Cardiac muscle cell (in vitro differentiated cells and primary cell): ENCODE measurements around the gene CASKIN1. TPM values are rescaled to one million over a fixed set of nuclear protein-coding genes. Genes with fewer than 3 reads are reported as not detected.

ENCODE experiments used
- DNase-seq, 2 donors: peaks; one replicate each; pipeline versions ENCODE4 v3.0.0 to v3.0.0-alpha.2; 2010 to 2017; ENCODE audit warnings: low read depth in 1 of 2, low spot score in 1 of 2
- H3K27ac ChIP-seq: fragments of 200-600 bp; sonication (generic); 2 replicates; pipeline ENCODE4 v1.5.1; 2016
- H3K27me3 ChIP-seq: fragments of 200-600 bp; sonication (generic); 2 replicates; pipeline ENCODE4 v1.6.0; 2016; ENCODE audit warnings: control low read depth
- H3K36me3 ChIP-seq: fragments of 200-600 bp; sonication (generic); 2 replicates; pipeline ENCODE4 v1.5.1; 2016; ENCODE audit warnings: control low read depth
- H3K4me1 ChIP-seq: fragments of 200-600 bp; sonication (generic); 2 replicates; pipeline ENCODE4 v1.8.1; 2017; ENCODE audit warnings: low read depth, mild to moderate bottlenecking, mixed run types
- H3K4me3 ChIP-seq: fragments of 200-600 bp; sonication (generic); 2 replicates; pipeline ENCODE4 v1.5.1; 2016; ENCODE audit warnings: mild to moderate bottlenecking
- H3K9me3 ChIP-seq: fragments of 200-600 bp; sonication (generic); 2 replicates; pipeline ENCODE4 v1.5.1; 2017; ENCODE audit warnings: low read depth, mild to moderate bottlenecking, control low read depth
- polyA plus RNA-seq: library from polyadenylated mRNA; unstranded; fragments of >200 nt; fragmentation: Nextera tagmentation; extraction: Ambion mirVana; gene quantifications from 2 replicates; pipeline ENCODE4 v1.2.1, GENCODE V29; 2016
- total RNA-seq: library from RNA; depleted of rRNA; stranded (reverse); fragments of >200 nt; gene quantifications from 2 replicates; pipeline ENCODE4 v1.2.3, GENCODE V29; 2016
- TF ChIP-seq, protein P1 (sequence below): IDR thresholded peaks from 2 replicates; pipeline ENCODE4 v1.5.1; 2012; ENCODE audit warnings: low read depth, mild to moderate bottlenecking, low read length

Gene CASKIN1
- total and polyA plus RNA-seq, 2 experiments from 2014 or later = 14.3 to 15.5 TPM

DNA sequence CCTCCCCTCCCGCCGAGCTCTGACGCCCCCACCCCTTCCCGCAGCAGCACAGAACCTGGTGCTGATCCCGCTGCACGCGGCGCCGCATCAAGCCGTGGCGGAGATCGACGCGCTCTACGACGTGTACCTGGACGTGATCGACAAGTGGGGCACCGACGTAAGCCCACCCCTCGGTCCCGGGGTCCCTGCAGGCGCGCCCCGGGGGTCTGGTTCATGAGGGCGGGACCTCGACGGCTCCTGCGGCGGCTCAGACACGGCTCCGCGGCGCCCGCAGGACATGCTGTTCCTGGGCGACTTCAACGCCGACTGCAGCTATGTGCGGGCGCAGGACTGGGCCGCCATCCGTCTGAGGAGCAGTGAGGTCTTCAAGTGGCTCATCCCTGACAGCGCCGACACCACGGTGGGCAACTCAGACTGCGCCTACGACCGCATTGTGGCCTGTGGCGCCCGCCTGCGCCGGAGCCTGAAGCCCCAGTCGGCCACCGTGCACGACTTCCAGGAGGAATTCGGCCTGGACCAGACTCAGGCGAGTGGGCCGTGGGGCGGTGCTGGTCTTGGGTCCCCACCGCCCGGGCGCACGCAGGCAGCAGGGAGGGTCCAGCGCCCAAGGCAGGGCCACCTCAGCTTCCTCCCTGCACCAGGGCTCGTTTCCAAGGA is 41.2 kb upstream of the CASKIN1 start:
- DNase-seq = no peak
- peak overlapping the region; percentile 28 for H3K4me3 ChIP-seq
- H3K36me3 ChIP-seq = peaks cover 32% of the 10 kb centered on the region

GRCh38 chr16:2237102-2237482 is 40.7 kb upstream of the CASKIN1 start:
- Histone ChIP-seq H3K27ac (no peak overlapping the region), H3K4me1 (peaks cover 8% of the 10 kb centered on the region), H3K36me3 (peaks cover 32% of the 10 kb centered on the region), H3K27me3 (peaks cover 15% of the 10 kb centered on the region), H3K9me3 (no peaks in the 10 kb centered on the region), H3K4me3 (peak overlapping the region; percentile 28)
- DNase-seq = no peak
- TF ChIP-seq, protein P1, sequence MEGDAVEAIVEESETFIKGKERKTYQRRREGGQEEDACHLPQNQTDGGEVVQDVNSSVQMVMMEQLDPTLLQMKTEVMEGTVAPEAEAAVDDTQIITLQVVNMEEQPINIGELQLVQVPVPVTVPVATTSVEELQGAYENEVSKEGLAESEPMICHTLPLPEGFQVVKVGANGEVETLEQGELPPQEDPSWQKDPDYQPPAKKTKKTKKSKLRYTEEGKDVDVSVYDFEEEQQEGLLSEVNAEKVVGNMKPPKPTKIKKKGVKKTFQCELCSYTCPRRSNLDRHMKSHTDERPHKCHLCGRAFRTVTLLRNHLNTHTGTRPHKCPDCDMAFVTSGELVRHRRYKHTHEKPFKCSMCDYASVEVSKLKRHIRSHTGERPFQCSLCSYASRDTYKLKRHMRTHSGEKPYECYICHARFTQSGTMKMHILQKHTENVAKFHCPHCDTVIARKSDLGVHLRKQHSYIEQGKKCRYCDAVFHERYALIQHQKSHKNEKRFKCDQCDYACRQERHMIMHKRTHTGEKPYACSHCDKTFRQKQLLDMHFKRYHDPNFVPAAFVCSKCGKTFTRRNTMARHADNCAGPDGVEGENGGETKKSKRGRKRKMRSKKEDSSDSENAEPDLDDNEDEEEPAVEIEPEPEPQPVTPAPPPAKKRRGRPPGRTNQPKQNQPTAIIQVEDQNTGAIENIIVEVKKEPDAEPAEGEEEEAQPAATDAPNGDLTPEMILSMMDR = no peak

More for the DNA sequence above, 41.2 kb upstream of the CASKIN1 start:
- TF ChIP-seq, protein P1 = no peak
- no peak overlapping the region for H3K27ac ChIP-seq
- peaks cover 15% of the 10 kb centered on the region for H3K27me3 ChIP-seq
- no peaks in the 10 kb centered on the region for H3K9me3 ChIP-seq
- H3K4me1 ChIP-seq = peaks cover 8% of the 10 kb centered on the region

DNA sequence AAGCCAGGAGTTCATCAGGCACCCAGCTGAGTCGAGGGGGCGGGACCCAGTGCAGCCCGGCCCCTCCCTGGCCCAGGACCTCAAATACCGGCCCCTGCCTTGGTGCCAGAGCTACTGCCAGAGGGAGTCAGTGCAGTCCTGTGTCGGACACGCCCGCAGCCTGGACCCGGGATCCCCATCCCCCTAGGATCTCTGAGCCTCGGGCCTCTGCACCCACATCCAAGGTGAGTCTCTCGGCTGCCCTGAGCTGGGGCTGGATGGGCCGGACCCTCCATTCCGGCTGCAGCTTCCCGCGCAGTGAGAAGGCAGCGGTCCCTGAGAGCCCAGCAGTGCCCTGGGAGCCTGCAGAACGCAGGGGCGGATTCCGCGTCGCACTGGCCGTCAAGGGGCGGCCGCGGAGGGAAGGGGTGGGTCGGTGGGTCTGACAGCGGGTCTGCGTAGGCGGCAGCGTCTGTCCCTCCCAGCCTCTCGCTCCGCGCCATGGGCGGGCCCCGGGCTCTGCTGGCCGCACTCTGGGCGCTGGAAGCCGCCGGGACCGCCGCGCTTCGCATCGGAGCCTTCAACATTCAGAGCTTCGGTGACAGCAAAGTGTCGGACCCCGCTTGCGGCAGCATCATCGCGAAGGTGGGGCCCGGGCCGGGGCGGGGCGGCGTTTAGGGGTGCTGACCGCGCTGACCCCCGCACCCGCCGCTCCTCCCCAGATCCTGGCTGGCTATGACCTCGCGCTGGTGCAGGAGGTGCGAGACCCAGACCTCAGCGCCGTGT is 40.1 kb upstream of the CASKIN1 start, which contains the start of gene DNASE1L2:
TSS of gene DNASE1L2 (plus strand) at position 108 of the 765 bp plus-strand sequence. CDS start at position 481, 373 bp downstream.
- TF ChIP-seq, protein P1 = no peak
- peak; percentile 41 to 80 for DNase-seq
- peaks cover 34% of the 10 kb centered on the region for H3K36me3 ChIP-seq

GRCh38 chr16:2235695-2236336 is 39.4 kb upstream of the CASKIN1 start:
- Histone ChIP-seq H3K4me3 (no peak overlapping the region), H3K36me3 (peaks cover 34% of the 10 kb centered on the region), H3K4me1 (peaks cover 8% of the 10 kb centered on the region)

More for the DNA sequence above, 40.1 kb upstream of the CASKIN1 start, which contains the start of gene DNASE1L2:
- H3K9me3 ChIP-seq = no peaks in the 10 kb centered on the region
- peaks cover 15% of the 10 kb centered on the region for H3K27me3 ChIP-seq
- peaks cover 8% of the 10 kb centered on the region for H3K4me1 ChIP-seq
- peak within 1 kb of the TSS; percentile 28 for H3K4me3 ChIP-seq
- no peak within 1 kb of the TSS for H3K27ac ChIP-seq

DNA sequence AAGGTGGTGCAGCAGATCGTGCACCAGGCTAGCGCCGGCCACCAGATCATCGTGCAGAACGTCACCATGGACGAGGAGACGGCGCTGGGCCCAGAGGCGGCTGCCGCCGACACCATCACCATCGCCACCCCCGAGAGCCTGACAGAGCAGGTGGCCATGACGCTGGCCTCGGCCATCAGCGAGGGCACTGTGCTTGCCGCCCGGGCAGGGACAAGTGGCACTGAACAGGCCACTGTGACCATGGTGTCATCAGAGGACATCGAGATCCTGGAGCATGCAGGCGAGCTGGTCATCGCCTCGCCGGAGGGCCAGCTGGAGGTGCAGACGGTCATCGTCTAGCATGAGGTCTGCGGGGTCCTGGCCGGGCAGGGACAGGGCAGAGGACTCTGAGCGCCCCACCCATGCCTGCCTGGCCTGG is 38.8 kb upstream of the CASKIN1 start:
- Histone ChIP-seq H3K4me3 (no peak overlapping the region), H3K27ac (no peak overlapping the region), H3K36me3 (peaks cover 34% of the 10 kb centered on the region), H3K27me3 (peaks cover 15% of the 10 kb centered on the region), H3K9me3 (no peaks in the 10 kb centered on the region), H3K4me1 (peaks cover 8% of the 10 kb centered on the region)
- no peak for DNase-seq
- TF ChIP-seq, protein P1 = no peak

More at GRCh38 chr16:2235695-2236336, 39.4 kb upstream of the CASKIN1 start:
- TF ChIP-seq, protein P1 = no peak
- no peak for DNase-seq
- Histone ChIP-seq H3K9me3 (no peaks in the 10 kb centered on the region), H3K27ac (no peak overlapping the region), H3K27me3 (peaks cover 15% of the 10 kb centered on the region)
